Osteoblast (primary cell): Measurements from ENCODE around the gene ZNF879. TPM values are rescaled to one million over a fixed set of nuclear protein-coding genes. Genes with fewer than 3 reads are reported as not detected.

Experiments used
- DNase-seq: peaks from one replicate; pipeline ENCODE4 v3.0.0; 2011; ENCODE audit warnings: low spot score, mixed read lengths; ENCODE audit not compliant: insufficient read length; ENCODE audit errors: missing footprints
- H2AFZ ChIP-seq: 2 replicates; pipeline ENCODE4 v1.6.0; 2011; ENCODE audit warnings: mild to moderate bottlenecking, low read length
- H3K27ac ChIP-seq: 2 replicates; pipeline ENCODE4 v1.5.1; 2011; ENCODE audit warnings: mild to moderate bottlenecking, low read depth, low read length, moderate library complexity
- H3K27me3 ChIP-seq: 2 replicates; pipeline ENCODE4 v1.6.0; 2012; ENCODE audit warnings: mild to moderate bottlenecking, control low read depth, inconsistent platforms, low read length, moderate library complexity; ENCODE audit not compliant: insufficient read depth
- H3K36me3 ChIP-seq: 2 replicates; pipeline ENCODE4 v1.5.1; 2011; ENCODE audit warnings: mild to moderate bottlenecking, low read length, control low read depth, moderate library complexity; ENCODE audit not compliant: insufficient read depth
- H3K4me1 ChIP-seq: 2 replicates; pipeline ENCODE4 v1.5.1; 2011; ENCODE audit warnings: mild to moderate bottlenecking, low read length, control low read depth, moderate library complexity; ENCODE audit not compliant: insufficient read depth
- H3K4me2 ChIP-seq: 2 replicates; pipeline ENCODE4 v1.6.0; 2011; ENCODE audit warnings: mild to moderate bottlenecking, low read length; ENCODE audit not compliant: insufficient read depth
- H3K4me3 ChIP-seq: fragments of 200-600 bp; sonication (generic); 3 replicates; pipeline ENCODE4 v1.5.1; 2012; ENCODE audit warnings: mild to moderate bottlenecking, low read length, inconsistent platforms; ENCODE audit not compliant: insufficient read depth
- H3K79me2 ChIP-seq: 2 replicates; pipeline ENCODE4 v1.6.0; 2012; ENCODE audit warnings: mild to moderate bottlenecking, low read length, control low read depth, inconsistent platforms; ENCODE audit not compliant: insufficient read depth
- H3K9me3 ChIP-seq: 2 replicates; pipeline ENCODE4 v1.5.1; 2011; ENCODE audit warnings: low read depth, low read length, control low read depth
- H4K20me1 ChIP-seq: 2 replicates; pipeline ENCODE4 v1.6.0; 2012; ENCODE audit warnings: mild to moderate bottlenecking, low read length, control low read depth; ENCODE audit not compliant: insufficient read depth
- total RNA-seq: library from RNA; depleted of rRNA; stranded (reverse); fragments of >200 nt; gene quantifications from 2 replicates; pipeline ENCODE4 v1.2.3, GENCODE V29; 2012
- TF ChIP-seq, protein P1 (sequence below): IDR thresholded peaks from 2 replicates; pipeline ENCODE4 v1.5.1; 2011; ENCODE audit warnings: mild to moderate bottlenecking, low read depth, low read length, moderate library complexity; ENCODE audit errors: extremely low read depth

ZNF879 gene
- total RNA-seq, 1 donor: 8.3 TPM

- H3K27ac ChIP-seq: no peak overlapping the region
- H4K20me1 ChIP-seq: no peaks in the 10 kb centered on the region
- H3K4me3 ChIP-seq: no peak overlapping the region
- H3K36me3 ChIP-seq: no peaks in the 10 kb centered on the region
- no peaks in the 10 kb centered on the region for H3K79me2 ChIP-seq
- H2AFZ ChIP-seq: no peak overlapping the region
- TF ChIP-seq, protein P1, sequence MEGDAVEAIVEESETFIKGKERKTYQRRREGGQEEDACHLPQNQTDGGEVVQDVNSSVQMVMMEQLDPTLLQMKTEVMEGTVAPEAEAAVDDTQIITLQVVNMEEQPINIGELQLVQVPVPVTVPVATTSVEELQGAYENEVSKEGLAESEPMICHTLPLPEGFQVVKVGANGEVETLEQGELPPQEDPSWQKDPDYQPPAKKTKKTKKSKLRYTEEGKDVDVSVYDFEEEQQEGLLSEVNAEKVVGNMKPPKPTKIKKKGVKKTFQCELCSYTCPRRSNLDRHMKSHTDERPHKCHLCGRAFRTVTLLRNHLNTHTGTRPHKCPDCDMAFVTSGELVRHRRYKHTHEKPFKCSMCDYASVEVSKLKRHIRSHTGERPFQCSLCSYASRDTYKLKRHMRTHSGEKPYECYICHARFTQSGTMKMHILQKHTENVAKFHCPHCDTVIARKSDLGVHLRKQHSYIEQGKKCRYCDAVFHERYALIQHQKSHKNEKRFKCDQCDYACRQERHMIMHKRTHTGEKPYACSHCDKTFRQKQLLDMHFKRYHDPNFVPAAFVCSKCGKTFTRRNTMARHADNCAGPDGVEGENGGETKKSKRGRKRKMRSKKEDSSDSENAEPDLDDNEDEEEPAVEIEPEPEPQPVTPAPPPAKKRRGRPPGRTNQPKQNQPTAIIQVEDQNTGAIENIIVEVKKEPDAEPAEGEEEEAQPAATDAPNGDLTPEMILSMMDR: no peak
- no peak overlapping the region for H3K4me2 ChIP-seq
- H3K4me1 ChIP-seq: no peaks in the 10 kb centered on the region
- DNase-seq: peak; percentile 11
- H3K9me3 ChIP-seq: no peaks in the 10 kb centered on the region
- peaks cover 13% of the 10 kb centered on the region for H3K27me3 ChIP-seq
These were observed 30.3 kb upstream of the ZNF879 start for GRCh38 chr5:178993236-178993765.

GRCh38 chr5:178993955-178994579 is 29.5 kb upstream of the ZNF879 start:
- H3K9me3 ChIP-seq: no peaks in the 10 kb centered on the region
- H3K27ac ChIP-seq: no peak overlapping the region
- no peaks in the 10 kb centered on the region for H3K79me2 ChIP-seq
- DNase-seq: peak; percentile 57
- TF ChIP-seq, protein P1: no peak
- H3K4me1 ChIP-seq: no peaks in the 10 kb centered on the region
- H3K4me3 ChIP-seq: no peak overlapping the region
- H2AFZ ChIP-seq: no peak overlapping the region
- peaks cover 13% of the 10 kb centered on the region for H3K27me3 ChIP-seq
- H3K36me3 ChIP-seq: no peaks in the 10 kb centered on the region
- H4K20me1 ChIP-seq: no peaks in the 10 kb centered on the region
- no peak overlapping the region for H3K4me2 ChIP-seq

- H2AFZ ChIP-seq: no peak within 1 kb of the TSS
- no peaks in the 10 kb centered on the region for H4K20me1 ChIP-seq
- H3K36me3 ChIP-seq: no peaks in the 10 kb centered on the region
- TF ChIP-seq, protein P1: no peak
- peak; percentile 90 for DNase-seq
- no peak within 1 kb of the TSS for H3K4me2 ChIP-seq
- no peaks in the 10 kb centered on the region for H3K79me2 ChIP-seq
- no peak within 1 kb of the TSS for H3K27ac ChIP-seq
- H3K27me3 ChIP-seq: peaks cover 13% of the 10 kb centered on the region
- H3K9me3 ChIP-seq: no peaks in the 10 kb centered on the region
- no peak within 1 kb of the TSS for H3K4me3 ChIP-seq
- H3K4me1 ChIP-seq: no peaks in the 10 kb centered on the region
These were observed 28.8 kb upstream of the ZNF879 start, which contains the start of gene GRM6 for GRCh38 chr5:178994580-178995340. Gene GRM6, minus strand, starts transcription at chr5:178995320. Its CDS starts 376 bp downstream, at chr5:178994944.

- no peak overlapping the region for H3K4me2 ChIP-seq
- no peaks in the 10 kb centered on the region for H3K79me2 ChIP-seq
- peak; percentile 92 for DNase-seq
- TF ChIP-seq, protein P1: no peak
- H3K27ac ChIP-seq: no peak overlapping the region
- H3K9me3 ChIP-seq: no peaks in the 10 kb centered on the region
- H3K4me1 ChIP-seq: no peaks in the 10 kb centered on the region
- H3K4me3 ChIP-seq: no peak overlapping the region
- H2AFZ ChIP-seq: no peak overlapping the region
- no peaks in the 10 kb centered on the region for H4K20me1 ChIP-seq
- H3K27me3 ChIP-seq: peaks cover 13% of the 10 kb centered on the region
- H3K36me3 ChIP-seq: no peaks in the 10 kb centered on the region
These were observed 28.3 kb upstream of the ZNF879 start for GRCh38 chr5:178995341-178995690.
